Measurements from ENCODE around the gene SP2.
A peak's percentile ranks its signal among the peaks of the same experiment; 100 is the strongest.

SP2 gene

DNA sequence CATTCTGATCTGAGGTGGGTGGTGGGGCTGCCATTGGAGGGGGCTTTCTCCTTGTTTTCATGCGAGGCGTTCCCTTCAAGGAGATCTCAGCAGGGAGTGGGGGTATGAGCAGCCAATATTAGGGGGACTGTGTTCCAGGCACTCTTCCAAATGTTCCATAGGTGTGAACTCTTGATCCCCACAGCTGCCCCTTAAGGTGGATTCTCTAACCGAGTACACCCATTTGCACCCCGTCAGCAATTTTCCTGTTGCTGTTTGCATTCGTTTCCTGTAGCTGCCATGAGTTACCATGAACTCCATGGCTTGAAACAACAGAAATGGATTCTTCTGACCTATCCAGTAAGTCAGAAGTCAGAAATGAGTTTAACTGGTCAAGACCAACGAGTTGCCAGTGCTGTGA, 65.4 kb downstream of the SP2 start:
- peaks cover 7% of the 10 kb centered on the region for H3K4me1 ChIP-seq (ENCODE audit: control insufficient read depth, insufficient read depth, low read length)
- 92% methylated on average over 6 of the region's 6 CpGs for WGBS, 2 experiments

DNA sequence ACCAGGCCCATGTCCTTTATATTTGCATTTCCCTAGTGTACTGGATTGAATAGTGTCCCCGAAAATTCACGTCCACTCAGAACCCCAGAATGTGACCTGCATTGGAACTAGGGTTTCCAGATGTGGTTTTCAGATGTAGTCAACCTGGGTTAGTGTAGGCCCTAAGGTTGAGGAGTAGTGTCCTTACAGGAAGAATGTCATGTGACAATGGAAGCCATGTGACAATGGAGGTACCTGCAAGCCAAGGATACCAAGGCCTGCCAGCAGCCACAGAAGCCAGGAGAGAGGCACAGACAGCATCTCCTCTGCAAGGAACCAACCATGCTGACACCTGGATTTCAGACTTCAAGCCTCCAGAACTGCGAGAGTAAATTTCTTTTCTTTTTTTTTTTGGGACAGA, 66.9 kb downstream of the SP2 start:
- Histone ChIP-seq H3K4me3 (ENCODE audit: insufficient read depth, low read depth, low read length) (no peak overlapping the region), H3K4me1 (ENCODE audit: control insufficient read depth, insufficient read depth, low read length) (no peaks in the 10 kb centered on the region)
- 91 to 97% methylated on average over 3 of the region's 3 CpGs for WGBS, 2 experiments

More for the DNA sequence above, 65.4 kb downstream of the SP2 start:
- no peaks in the 10 kb centered on the region for H3K27me3 ChIP-seq (ENCODE audit: control insufficient read depth, insufficient read depth, low read length, poor library complexity, severe bottlenecking)
- no peak overlapping the region for H3K27ac ChIP-seq (ENCODE audit: insufficient read depth, low read depth, low read length, poor library complexity, severe bottlenecking)
- no peak overlapping the region for H3K4me3 ChIP-seq (ENCODE audit: insufficient read depth, low read depth, low read length)
- H3K9me3 ChIP-seq (ENCODE audit: control insufficient read depth, low read length): no peaks in the 10 kb centered on the region
- no peaks in the 10 kb centered on the region for H3K36me3 ChIP-seq (ENCODE audit: control insufficient read depth, insufficient read depth, low read length)

DNA sequence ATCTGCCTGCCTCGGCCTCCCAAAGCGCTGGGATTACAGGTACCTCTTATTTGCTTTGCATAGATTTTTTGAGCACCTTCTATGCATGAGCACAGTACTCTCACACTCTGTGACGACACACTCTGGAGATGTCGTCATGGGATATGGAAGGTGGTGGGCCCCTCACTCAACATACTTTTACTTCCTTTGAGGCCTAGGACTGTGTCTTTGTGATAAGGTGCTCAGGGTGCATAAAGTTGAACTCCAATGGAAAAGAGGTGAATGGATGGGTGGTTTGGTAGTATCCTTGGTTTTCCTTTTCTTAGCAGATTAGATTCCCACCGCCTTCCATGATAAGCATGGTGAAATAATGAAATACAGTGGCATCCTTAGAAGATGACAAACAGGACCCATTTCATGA, 68.8 kb downstream of the SP2 start:
- Histone ChIP-seq H3K27ac (ENCODE audit: insufficient read depth, low read depth, low read length, poor library complexity, severe bottlenecking) (no peak overlapping the region), H3K4me1 (ENCODE audit: control insufficient read depth, insufficient read depth, low read length) (no peaks in the 10 kb centered on the region), H3K36me3 (ENCODE audit: control insufficient read depth, insufficient read depth, low read length) (no peaks in the 10 kb centered on the region), H3K9me3 (ENCODE audit: control insufficient read depth, low read length) (no peaks in the 10 kb centered on the region), H3K27me3 (ENCODE audit: control insufficient read depth, insufficient read depth, low read length, poor library complexity, severe bottlenecking) (no peaks in the 10 kb centered on the region), H3K4me3 (ENCODE audit: insufficient read depth, low read depth, low read length) (no peak overlapping the region)
- 93 to 95% methylated on average over 5 of the region's 5 CpGs for WGBS, 2 experiments

More for the DNA sequence above, 66.9 kb downstream of the SP2 start:
- Histone ChIP-seq H3K27me3 (ENCODE audit: control insufficient read depth, insufficient read depth, low read length, poor library complexity, severe bottlenecking) (no peaks in the 10 kb centered on the region), H3K36me3 (ENCODE audit: control insufficient read depth, insufficient read depth, low read length) (no peaks in the 10 kb centered on the region), H3K27ac (ENCODE audit: insufficient read depth, low read depth, low read length, poor library complexity, severe bottlenecking) (no peak overlapping the region), H3K9me3 (ENCODE audit: control insufficient read depth, low read length) (no peaks in the 10 kb centered on the region)

DNA sequence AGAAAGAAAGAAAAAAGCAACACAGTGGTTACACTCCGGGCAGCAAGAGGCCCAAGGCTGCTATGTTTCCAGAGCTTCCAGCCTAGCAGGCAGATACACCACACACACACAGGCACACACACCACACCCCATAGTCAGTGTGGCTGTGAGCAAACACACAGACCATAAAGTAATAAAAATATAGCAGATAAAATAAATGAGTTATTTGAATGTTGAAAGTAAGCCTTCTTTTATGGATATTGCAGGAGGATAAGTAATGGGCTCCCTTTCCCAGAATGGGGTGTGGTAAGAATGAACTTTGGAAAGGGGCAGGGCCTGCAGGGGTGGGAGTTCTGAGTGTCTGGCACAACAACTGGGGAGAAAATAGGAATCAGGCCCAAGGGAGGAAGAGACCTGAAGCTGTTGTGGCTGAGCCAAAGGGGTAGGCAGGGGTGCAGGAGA, 70.1 kb downstream of the SP2 start:
- H3K4me3 ChIP-seq (ENCODE audit: insufficient read depth, low read depth, low read length): no peak overlapping the region
- no peaks in the 10 kb centered on the region for H3K9me3 ChIP-seq (ENCODE audit: control insufficient read depth, low read length)
- H3K4me1 ChIP-seq (ENCODE audit: control insufficient read depth, insufficient read depth, low read length): no peaks in the 10 kb centered on the region
- H3K27me3 ChIP-seq (ENCODE audit: control insufficient read depth, insufficient read depth, low read length, poor library complexity, severe bottlenecking): no peaks in the 10 kb centered on the region
- no peak overlapping the region for H3K27ac ChIP-seq (ENCODE audit: insufficient read depth, low read depth, low read length, poor library complexity, severe bottlenecking)
- no peaks in the 10 kb centered on the region for H3K36me3 ChIP-seq (ENCODE audit: control insufficient read depth, insufficient read depth, low read length)
- WGBS, 2 experiments: 91% methylated on average over 1 of the region's 1 CpG; no CpG with 5 or more reads in 1 of the 2 experiments

DNA sequence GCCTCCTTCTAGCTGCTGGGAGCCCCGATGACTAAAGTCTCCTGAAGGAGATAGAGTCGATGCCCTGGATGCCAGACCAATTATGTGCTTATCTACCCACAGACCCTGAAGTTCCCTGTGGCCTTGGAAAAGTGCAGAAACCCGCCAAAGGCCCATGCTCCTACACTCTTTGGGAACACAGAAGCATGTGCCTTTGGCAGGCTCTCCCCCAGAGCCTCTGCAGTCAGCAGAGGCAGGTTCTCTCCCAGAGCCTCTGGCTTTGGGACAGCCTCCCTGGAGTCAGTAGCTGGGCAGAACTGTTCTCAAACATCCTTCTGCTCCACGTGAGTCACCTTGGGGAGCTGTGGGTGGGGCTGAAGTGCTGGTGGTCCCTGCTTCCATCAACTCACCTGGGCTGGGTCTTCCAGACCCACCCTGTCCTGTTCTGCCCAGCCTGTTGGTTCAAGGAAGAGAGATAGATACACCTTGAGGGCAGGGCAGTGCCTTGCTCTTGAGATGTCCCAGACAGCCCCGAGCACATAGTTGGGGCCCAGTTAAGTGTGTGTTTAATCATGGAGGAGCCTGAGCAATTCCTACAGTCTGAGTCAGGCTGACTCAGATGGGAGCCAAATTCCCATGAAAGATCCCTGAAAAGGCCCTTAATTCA, 71.7 kb downstream of the SP2 start:
- Histone ChIP-seq H3K4me1 (ENCODE audit: control insufficient read depth, insufficient read depth, low read length) (peaks cover 5% of the 10 kb centered on the region), H3K36me3 (ENCODE audit: control insufficient read depth, insufficient read depth, low read length) (no peaks in the 10 kb centered on the region), H3K27ac (ENCODE audit: insufficient read depth, low read depth, low read length, poor library complexity, severe bottlenecking) (no peak overlapping the region), H3K27me3 (ENCODE audit: control insufficient read depth, insufficient read depth, low read length, poor library complexity, severe bottlenecking) (no peaks in the 10 kb centered on the region), H3K9me3 (ENCODE audit: control insufficient read depth, low read length) (no peaks in the 10 kb centered on the region), H3K4me3 (ENCODE audit: insufficient read depth, low read depth, low read length) (no peak overlapping the region)
- 64 to 85% methylated on average over 4 to 5 of the region's 5 CpGs for WGBS, 2 experiments

DNA sequence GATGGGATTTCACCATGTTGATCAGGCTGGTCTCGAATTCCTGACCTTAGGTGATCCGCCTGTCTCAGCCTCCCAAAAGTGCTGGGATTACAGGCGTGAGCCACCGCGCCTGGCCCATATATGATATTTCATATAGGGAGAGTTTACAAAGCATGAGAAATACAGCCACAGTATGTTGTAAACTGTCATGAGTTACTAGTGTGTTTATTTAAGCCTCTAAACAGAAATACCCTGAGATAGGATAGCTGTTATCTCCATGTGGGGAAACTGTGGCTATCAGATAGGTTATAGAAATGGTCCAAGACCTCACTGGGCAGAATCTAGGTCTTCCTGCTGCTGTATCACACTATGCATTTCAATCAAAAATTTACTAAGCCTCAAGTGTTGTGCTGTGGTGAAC, 72.8 kb downstream of the SP2 start:
- peaks cover 5% of the 10 kb centered on the region for H3K4me1 ChIP-seq (ENCODE audit: control insufficient read depth, insufficient read depth, low read length)
- 90 to 94% methylated on average over 5 of the region's 5 CpGs for WGBS, 2 experiments

DNA sequence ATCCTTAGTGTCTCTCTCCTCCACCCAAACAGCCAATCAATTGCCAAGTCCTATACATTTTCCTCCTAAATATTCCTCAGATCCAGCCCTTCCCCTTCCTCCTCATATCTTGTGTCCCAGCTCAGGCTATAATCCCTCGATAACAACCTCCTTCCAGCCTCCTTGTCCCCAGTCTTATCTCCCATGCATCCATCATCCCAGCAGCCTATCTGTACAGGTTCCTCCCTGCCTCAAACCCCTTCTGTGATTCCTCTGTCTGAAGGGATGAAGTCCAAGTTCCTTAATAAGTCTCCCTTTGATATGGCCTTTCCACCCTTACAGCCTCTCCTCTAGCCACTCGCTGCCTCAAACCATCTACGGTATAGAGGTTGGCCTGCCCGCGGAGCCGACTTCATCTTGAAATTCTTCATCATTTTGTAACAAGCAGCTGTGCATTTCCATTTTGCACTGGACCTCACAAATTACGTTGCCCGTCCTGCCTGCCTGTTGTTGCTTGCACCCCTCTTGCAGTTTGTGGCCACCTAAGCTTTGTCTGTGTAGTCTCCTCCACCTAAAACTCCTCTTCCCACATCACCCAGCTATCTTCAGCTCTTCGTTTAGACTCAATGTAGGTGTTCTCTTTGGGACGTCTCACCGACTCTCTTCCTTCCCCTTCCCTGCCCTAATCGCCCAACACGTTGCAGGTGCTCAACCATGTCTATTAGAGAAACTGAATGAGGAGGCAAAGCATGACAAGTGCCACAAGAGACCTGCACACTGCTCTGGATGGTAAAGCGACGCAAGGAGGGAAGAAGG, 74.1 kb downstream of the SP2 start:
- Histone ChIP-seq H3K4me3 (ENCODE audit: insufficient read depth, low read depth, low read length) (no peak overlapping the region), H3K27ac (ENCODE audit: insufficient read depth, low read depth, low read length, poor library complexity, severe bottlenecking) (no peak overlapping the region), H3K9me3 (ENCODE audit: control insufficient read depth, low read length) (no peaks in the 10 kb centered on the region), H3K4me1 (ENCODE audit: control insufficient read depth, insufficient read depth, low read length) (peaks cover 5% of the 10 kb centered on the region), H3K27me3 (ENCODE audit: control insufficient read depth, insufficient read depth, low read length, poor library complexity, severe bottlenecking) (no peaks in the 10 kb centered on the region), H3K36me3 (ENCODE audit: control insufficient read depth, insufficient read depth, low read length) (peaks cover 12% of the 10 kb centered on the region)
- 67 to 69% methylated on average over 15 of the region's 15 CpGs for WGBS, 2 experiments

More for the DNA sequence above, 72.8 kb downstream of the SP2 start:
- H3K36me3 ChIP-seq (ENCODE audit: control insufficient read depth, insufficient read depth, low read length): no peaks in the 10 kb centered on the region
- H3K27me3 ChIP-seq (ENCODE audit: control insufficient read depth, insufficient read depth, low read length, poor library complexity, severe bottlenecking): no peaks in the 10 kb centered on the region
- no peaks in the 10 kb centered on the region for H3K9me3 ChIP-seq (ENCODE audit: control insufficient read depth, low read length)
- H3K4me3 ChIP-seq (ENCODE audit: insufficient read depth, low read depth, low read length): no peak overlapping the region
- no peak overlapping the region for H3K27ac ChIP-seq (ENCODE audit: insufficient read depth, low read depth, low read length, poor library complexity, severe bottlenecking)

DNA sequence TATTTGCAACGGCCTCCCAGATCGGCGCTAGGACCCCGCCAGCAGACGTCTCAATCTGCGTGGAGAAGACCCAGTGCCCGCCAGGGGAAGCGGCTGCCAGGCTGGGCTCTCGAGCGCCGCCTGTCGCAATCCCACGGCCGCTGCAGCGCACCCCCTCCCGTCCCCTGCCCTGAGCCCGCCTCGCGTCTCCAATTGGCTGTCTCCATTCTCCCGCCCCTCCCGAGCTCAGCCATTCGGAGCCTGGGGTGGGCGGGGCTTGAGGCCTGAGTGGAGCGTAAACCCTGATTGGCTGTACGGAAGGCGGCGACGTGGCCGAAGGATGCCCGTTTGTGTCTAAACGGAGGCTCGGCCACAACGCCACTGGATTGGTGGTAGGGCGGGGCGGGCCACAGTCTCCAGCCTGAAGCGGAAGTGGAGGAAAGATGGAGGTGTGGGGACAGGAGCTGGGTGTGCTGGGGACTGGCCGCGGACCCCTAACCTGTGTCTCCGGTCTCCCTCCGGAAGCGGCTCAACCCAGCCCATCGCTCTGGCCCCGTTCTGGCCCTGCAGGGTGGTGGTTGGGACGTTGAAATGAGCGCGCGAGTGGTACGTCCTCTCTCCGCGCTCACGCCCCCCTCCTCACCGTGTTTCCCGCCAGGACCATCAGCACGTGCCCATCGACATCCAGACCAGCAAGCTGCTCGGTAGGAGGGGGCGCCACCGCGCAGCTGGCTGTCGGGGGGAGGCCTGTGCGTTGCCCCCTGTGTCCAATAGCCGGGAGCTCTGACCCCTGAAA, 74.9 kb downstream of the SP2 start, which contains the start of gene CDK5RAP3:
Gene CDK5RAP3 (plus strand): TSS at position 389 of the 775 bp plus-strand sequence. CDS start 34 bp downstream, at position 423.
- 1% methylated on average over 62 of the region's 62 CpGs for WGBS, 2 experiments
- Histone ChIP-seq H3K4me1 (ENCODE audit: control insufficient read depth, insufficient read depth, low read length) (peaks cover 5% of the 10 kb centered on the region), H3K4me3 (ENCODE audit: insufficient read depth, low read depth, low read length) (peak within 1 kb of the TSS; percentile 64), H3K9me3 (ENCODE audit: control insufficient read depth, low read length) (no peaks in the 10 kb centered on the region), H3K27me3 (ENCODE audit: control insufficient read depth, insufficient read depth, low read length, poor library complexity, severe bottlenecking) (no peaks in the 10 kb centered on the region), H3K27ac (ENCODE audit: insufficient read depth, low read depth, low read length, poor library complexity, severe bottlenecking) (peak within 1 kb of the TSS; percentile 2), H3K36me3 (ENCODE audit: control insufficient read depth, insufficient read depth, low read length) (peaks cover 19% of the 10 kb centered on the region)

DNA sequence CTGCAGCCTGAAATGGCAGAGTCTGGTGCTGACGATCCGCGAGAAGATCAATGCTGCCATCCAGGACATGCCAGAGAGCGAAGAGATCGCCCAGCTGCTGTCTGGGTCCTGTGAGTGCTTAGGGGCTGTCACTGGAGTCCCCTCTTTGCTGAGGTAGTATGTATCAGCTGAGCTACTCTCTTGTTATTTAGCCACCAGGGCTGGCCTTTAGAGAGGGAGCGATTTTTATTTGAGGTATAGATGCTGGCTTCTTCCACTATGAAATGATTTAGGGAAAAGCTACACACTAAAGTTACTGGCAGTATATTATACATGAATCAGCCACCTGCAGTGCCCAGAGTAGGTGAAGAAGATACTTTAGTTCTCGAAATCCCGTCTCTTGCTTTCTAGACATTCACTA, 77.5 kb downstream of the SP2 start:
- H3K27me3 ChIP-seq (ENCODE audit: control insufficient read depth, insufficient read depth, low read length, poor library complexity, severe bottlenecking): no peaks in the 10 kb centered on the region
- H3K27ac ChIP-seq (ENCODE audit: insufficient read depth, low read depth, low read length, poor library complexity, severe bottlenecking): no peak overlapping the region
- WGBS, 2 experiments: 94 to 95% methylated on average over 8 of the region's 8 CpGs
- H3K36me3 ChIP-seq (ENCODE audit: control insufficient read depth, insufficient read depth, low read length): peaks cover 23% of the 10 kb centered on the region
- H3K4me1 ChIP-seq (ENCODE audit: control insufficient read depth, insufficient read depth, low read length): peaks cover 7% of the 10 kb centered on the region
- no peaks in the 10 kb centered on the region for H3K9me3 ChIP-seq (ENCODE audit: control insufficient read depth, low read length)
- no peak overlapping the region for H3K4me3 ChIP-seq (ENCODE audit: insufficient read depth, low read depth, low read length)

Data from ectodermal cell (in vitro differentiated cells).